ENCODE measurements around the gene RPS6KA5.

RPS6KA5 gene

DNA sequence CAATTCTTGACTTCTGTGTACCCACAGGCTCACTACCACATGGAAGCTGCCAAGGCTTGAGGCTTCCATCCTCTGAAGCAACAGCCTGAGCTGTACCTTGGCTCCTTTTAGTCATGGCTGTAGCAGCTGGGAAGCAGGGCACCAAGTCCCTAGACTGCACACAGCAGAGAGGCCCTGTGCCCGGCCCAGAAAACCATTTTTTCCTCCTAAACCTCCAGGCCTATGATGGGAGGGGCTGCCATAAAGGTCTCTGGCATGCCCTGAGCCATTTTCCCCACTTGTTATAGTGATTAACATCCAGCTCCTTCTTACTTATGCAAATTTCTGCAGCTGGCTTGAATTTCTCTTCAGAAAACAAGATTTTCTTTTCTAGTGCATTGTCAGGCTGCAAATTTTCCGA is 121.8 kb downstream of the RPS6KA5 start:
- no peak for DNase-seq (ENCODE audit: low spot score)

DNA sequence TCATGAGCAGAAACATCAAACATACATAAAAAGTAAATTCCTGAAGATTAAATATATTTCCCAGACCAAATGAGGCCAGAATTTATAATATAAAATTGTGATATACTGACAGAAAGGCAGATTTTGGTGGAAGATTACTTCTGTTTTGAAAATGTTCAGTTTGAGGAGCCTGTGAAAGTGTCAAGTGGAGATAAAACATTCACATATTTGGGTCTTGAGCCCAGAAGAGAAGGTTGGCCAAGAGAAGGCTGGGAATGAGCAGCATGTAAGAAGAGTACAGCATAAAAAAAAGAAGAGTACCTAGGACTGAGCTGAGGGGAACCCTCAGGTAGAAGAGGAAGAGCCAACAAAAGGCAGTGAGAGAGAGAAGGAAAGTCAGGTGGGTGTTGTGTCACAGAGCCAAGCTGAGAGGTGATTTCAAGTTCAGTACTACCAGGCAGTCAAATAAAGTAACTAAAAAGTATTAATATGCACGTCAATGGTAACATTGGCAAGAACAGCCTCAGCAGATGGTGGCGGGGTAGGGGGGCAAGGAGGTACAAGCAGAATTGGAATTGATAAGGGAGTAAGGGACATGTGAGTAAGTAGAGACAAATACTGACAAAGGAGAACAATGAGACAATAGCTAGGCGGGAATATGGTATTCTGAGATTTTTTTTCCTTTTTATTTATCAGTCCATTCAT is 123.5 kb downstream of the RPS6KA5 start:
- no peak for DNase-seq (ENCODE audit: low spot score)

DNA sequence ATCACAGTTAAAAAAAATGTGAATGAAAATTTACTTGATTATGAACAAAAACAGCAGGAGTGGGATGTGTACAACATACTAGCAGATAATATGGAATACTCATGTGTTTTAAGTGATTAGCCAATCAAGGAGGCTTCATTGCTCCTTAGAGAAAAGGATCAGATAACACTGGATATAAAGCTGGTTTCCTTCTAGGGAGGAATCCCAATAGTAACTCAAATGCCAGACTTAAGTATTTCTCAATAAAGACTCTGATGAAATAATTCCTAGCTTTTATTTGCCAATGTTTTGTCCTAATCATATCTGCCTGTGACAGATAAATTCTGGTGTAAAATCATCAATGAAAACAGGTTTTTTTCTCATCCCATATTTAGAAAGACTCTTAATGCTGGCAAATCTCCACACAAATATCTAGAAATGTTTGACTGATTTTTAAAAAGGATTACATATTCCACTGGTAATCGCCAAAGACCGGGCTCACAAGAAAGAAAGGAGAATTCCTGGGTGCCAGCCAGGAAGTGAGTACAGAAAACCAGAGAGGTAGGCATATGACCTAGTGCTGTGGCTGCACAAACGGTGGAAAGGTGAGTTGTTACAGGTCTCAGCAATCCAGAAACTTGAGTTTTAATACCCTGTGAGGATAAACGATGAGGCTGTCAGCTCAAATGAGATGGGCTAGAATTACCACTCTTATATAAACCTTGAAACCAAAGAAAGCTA is 135.7 kb downstream of the RPS6KA5 start:
- no peak for DNase-seq (ENCODE audit: low spot score)

DNA sequence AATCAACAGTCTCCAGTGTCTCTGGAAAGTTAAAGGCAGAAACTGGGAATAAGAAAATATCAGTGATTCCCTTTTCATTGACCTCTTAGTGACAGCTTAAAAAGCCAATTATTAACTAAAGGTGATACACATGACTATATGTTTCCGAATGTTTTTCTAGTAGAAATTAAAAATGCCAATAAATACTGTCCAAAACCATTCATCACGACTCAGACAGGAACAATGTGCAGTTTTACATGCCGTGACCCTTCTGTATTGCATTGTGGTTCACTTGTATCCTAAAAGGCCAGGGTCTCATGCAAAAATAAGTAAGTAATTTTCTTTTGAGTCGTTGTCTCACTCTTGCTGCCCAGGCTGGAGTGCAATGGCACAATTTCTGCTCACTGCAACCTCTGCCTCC is 138.3 kb downstream of the RPS6KA5 start:
- DNase-seq (ENCODE audit: low spot score), result no peak

DNA sequence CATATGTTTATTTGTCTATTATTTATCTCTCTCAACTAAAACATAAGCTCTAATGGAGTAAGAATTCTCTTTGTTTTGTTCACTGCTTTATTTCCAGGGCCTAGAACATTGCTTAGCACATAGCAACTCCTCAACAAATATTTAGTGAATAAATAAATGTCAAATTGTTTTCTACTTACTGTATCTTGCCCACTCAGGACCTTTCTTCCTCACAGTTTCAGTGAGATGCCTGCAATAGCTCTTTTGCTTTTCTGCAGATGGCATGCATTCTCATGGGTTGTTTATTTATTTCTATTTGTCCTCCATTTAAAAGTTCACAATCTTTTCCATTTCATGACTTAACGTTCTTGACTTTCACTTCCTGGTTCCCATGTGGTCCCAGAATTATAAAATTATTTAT is 149.3 kb downstream of the RPS6KA5 start:
- no peak for DNase-seq (ENCODE audit: low spot score)

DNA sequence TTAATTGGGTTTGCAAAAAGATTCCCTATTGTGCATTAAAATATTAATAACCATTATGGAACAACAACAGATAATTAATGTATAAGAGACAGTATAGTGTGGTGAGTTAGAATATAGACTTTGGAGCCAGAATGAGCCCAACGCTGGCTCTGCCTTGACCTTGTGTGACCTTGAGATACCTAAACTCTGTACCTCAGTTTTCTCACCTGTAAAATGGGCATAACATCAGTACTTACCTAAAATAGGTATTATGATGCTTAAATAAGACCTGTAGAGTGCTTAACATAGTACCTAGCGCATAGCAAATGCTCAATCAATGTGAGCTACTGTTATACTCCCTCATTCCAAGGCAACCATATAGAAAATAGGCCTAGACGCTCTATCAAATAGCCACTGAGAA is 153.3 kb downstream of the RPS6KA5 start:
- no peak for DNase-seq (ENCODE audit: low spot score)

DNA sequence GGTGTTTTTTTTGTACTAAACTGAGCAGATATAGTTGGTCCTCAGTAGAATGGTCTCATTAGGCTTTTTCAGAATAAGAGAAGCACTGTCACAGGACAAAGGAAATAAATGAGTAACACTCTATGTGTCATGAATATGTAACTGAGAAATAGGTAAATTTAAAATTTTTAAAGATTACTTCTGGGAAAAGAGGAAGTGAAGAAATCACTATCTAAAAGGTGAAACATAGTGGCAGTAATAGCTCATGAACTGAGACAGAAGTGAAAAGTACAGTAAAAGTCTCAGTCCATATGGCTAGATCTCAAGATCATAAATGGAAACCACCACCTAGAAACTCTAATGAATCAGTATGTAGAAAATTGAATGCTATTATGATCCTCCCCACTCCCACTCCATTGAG is 154.9 kb downstream of the RPS6KA5 start:
- DNase-seq (ENCODE audit: low spot score), result no peak

DNA sequence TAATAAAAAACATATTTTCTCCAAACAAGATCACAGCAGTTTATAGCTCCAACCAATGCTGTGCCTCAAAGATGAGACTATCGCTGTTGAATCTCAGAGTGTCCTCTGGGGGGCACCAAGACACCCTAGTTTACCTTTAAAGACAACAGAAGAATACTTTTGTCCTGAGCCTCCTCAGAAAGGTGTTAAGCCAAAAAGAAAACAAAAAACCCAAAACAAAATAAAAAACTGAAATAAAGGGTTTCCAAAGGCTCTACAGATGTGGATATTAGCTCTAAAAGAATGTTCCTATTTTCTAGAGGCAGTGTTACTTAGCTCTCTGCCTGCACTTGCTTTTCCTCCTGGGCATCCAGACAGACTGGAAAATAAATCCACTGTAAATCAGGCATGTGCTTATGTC is 157.3 kb downstream of the RPS6KA5 start:
- DNase-seq (ENCODE audit: low spot score), result peak; percentile 77

DNA sequence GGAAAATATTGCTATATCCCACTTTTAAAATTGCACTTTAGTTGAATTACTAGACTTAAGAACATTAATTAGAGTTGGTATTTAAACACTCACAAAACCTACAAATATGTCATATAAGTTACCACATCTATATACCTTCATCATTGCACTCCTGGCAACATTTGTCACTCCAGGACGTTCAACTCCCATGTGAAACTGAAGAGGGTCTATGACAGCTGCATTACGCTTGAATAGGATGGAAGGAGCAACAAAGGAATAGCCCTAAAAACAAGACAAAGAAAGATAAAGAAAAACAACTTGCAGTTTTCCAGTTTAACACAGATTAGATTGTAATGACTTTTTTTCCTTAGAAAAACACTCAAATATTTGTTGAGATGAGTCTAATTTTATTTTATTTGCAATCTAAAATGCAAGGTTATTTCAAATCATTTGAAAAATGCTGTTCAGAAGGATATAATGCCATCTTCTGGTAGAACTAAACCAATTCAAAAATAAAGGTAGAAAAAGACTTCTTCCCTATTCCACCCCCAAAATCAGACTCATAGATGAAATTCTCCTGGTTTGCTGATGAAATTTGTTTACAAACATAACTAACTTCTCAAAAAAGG is 159.9 kb downstream of the RPS6KA5 start:
- no peak for DNase-seq (ENCODE audit: low spot score)

DNA sequence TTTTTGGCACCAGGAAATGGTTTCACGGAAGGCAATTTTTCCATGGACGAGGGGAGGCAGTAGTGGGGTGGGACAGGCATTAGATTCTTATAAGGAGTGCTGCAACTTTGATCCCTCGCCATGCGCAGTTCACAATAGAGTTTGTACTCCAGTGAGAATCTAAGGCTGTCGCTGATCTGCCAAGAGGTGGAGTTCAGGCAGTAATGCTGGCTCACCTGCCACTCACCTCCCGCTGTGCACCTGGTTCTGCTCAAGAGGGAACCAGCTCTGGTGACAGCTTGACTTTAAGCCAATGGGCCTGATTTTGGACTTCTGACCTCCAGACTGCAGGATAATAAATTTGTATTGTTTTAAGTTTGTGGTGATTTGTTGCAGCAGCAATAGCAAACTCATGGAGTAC is 163.4 kb downstream of the RPS6KA5 start:
- no peak for DNase-seq (ENCODE audit: low spot score)

DNA sequence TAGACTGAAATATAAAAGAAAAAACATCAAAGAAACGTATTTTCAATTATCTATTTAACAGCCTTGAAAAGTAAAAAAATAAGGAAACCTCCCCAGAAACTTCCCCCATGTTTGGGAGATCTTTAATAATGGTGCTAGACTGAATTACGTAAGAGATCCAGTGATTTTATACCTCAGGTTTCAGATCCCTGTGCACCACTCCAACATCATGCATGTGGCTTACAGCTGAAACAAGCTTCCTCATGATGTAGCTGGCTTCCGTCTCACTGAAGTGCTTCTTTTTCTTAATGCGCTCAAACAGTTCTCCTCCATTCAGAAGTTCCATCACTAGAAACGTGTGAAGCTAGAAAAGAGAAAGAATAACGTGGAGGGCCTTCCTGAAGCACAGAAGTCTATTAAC is 166.2 kb downstream of the RPS6KA5 start:
- no peak for DNase-seq (ENCODE audit: low spot score)

DNA sequence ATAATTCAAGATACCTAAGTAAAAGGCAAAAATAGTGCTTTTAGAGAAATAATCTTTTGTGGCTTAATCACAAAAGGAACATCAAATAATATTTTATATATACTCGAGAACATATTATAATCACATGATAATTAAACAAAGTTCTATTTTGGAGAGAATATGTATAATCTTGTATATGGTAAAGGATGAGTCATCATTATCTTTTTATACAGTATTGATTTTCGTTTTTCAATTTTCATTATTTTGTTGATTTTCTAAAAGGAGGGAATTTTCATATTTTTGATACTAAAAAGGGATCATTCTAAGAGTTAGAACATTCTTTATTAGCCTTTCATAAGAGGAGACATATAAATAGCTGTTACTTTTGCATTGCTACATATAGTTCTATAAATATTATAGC is 166.9 kb downstream of the RPS6KA5 start:
- DNase-seq (ENCODE audit: low spot score), result no peak

DNA sequence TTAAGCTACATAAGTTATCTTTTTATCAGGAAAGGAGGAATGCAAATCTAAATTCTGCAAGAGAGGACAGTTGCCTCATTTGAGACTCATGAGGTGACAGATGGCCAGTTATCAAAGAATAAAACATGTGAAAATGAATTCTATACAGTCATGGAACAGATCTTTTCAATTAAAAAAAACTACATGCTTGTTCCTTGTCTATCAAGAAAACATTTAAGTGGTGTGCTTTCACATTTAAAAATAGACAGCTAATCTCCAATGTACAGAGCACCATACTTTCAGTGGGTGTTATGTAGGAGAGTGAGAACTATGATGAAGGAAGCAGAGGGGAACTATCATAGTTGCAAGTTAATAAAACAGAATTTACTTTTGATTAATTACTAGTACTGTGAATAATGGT is 167.5 kb downstream of the RPS6KA5 start:
- DNase-seq (ENCODE audit: low spot score), result no peak

DNA sequence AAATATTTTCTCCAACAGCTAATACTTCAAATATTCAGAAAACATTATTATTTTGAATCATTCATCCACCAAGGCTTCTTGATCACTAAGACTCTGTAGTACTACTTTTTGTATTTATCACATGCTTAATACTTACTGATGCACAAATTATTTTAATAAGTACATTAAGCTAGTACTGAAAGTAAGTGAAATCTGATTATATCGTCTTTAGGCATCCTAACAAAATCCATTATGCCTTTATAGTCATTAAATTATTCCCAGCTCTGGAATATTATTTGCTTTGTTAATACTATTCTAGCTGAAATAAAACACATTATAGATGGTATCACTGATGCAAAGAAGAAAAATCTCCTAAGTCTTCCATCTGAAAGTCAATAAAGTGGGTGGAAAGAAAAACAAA is 169.1 kb downstream of the RPS6KA5 start:
- no peak for DNase-seq (ENCODE audit: low spot score)

DNA sequence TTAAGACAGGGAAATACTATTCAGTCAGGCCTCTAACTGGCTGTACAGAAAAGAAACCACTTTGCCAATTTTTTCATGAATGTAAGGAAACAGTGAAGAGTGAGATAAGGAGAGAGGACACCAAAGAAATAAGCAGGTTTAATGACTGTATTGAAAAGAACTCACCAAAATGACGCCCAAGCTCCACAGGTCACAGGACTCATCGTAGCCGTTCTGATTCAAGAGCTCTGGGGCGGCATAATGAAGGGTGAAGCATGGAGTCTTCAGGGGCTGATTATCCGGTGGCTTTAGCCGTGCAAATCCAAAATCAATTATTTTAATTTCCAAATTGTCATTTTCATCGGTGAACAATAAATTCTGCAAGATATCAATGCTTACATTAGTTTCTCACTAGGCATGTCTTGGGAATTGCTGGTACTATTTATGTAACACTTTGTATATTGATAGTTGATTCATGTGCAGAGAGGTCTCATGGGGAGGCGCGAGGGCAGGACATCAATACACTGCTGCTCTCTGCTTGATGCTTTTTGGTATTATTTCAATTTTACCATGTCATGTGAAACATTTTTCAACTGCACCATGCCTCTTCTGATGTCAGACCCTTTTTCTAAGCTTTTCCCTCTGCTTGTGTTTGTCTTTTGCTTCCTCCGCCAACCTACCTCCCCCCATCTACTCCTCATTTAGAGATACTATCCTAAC is 170.0 kb downstream of the RPS6KA5 start:
- no peak for DNase-seq (ENCODE audit: low spot score)

DNA sequence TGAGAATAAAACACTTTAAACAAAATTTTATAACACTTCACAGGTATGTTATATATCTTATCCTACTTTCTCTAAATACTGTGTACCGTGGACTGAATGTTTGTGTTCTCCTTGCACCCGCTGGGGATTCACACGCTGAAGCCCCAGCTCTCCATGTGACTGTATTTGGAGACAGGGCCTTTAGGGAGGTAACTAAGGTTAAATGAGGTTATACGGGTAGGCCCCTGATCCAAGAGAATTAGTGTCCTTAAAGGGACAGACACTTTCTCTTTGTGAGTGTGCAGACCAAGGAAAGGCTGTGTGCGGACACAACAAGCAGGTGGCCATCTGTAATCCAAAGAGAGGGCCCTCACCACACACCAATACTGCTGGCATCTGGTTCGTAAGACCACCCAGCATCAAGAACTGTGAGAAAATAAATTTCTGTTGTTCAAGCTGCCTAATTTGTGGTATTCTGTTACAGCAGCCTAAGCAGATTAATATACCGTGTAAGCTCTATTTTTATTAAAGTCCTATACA is 174.1 kb downstream of the RPS6KA5 start:
- no peak for DNase-seq (ENCODE audit: low spot score)

DNA sequence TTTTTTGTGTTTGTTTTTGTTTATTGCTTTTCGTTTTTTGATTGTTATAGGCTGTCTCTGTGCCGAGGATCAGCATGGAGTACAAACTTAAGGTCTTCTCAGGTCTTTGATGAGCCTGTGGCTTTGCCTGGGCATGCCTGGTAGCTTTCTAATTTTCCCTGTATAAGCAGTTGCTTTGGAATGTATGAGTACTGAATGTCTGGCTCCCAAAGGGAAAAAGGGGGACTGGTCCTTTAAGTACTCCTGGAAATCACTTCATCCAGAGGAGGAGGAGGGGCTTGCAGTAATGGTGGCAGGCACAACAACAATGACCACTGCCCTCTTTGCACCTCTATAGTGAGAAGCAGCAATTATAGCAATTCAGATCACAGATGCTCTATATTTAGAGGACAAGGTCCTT is 176.7 kb downstream of the RPS6KA5 start:
- DNase-seq (ENCODE audit: low spot score), result no peak

DNA sequence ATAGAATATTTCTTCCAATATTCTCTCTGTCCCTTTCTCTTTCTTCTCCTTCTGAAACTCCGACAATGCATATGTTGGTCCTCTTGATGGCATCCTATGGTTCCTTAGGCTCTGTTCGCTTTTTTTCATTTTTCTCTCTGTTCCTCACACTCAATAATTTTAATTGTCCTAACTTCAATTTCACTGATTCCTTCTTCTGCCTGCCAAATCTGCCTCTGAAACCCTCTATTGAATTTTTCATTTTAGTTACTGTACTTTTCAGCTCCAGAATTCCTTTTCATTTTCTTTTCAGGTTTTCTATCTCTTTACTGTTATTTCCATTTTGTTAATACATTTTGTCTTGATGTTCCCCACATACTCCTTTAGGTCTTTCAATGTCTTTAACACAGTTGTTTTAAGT is 177.2 kb downstream of the RPS6KA5 start:
- no peak for DNase-seq (ENCODE audit: low spot score)

DNA sequence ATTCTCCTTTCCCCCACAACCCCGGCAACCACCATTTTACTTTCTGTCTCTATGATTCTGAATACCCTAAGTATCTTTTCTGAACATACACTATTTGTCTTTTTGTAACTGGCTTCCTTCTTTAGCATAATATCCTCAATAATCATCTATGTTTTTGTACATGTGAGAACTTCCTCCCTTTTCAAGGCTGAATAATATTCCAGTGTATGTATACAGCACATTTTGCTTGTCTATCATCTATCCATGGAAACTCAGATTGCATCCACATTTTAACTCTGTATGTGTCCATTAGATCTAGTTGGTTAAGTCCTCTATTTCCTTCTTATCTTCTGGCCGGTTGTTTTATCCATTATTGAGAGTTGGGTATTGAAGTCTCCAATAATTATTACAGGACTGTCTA is 180.2 kb downstream of the RPS6KA5 start:
- DNase-seq (ENCODE audit: low spot score), result no peak

DNA sequence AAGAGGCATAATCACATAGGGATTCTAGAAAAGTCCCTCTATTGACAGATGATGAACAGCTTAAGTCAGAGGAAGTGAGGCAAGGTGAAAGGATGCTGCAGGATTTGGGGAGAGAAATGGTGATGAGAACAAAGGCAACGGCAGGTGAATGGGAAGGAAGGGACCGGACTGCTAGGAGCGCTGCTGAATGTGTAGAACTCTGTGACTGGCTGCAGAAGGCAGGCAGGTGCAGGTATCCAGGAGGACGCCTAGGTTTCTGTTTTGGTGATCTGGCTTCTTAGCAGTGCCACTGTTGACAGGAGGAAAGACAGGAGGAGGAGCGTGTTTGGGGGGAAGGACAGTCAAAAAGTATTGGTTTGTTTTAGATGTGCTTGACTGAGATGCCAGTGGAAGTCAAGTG is 185.8 kb downstream of the RPS6KA5 start:
- no peak for DNase-seq (ENCODE audit: low spot score)

DNA sequence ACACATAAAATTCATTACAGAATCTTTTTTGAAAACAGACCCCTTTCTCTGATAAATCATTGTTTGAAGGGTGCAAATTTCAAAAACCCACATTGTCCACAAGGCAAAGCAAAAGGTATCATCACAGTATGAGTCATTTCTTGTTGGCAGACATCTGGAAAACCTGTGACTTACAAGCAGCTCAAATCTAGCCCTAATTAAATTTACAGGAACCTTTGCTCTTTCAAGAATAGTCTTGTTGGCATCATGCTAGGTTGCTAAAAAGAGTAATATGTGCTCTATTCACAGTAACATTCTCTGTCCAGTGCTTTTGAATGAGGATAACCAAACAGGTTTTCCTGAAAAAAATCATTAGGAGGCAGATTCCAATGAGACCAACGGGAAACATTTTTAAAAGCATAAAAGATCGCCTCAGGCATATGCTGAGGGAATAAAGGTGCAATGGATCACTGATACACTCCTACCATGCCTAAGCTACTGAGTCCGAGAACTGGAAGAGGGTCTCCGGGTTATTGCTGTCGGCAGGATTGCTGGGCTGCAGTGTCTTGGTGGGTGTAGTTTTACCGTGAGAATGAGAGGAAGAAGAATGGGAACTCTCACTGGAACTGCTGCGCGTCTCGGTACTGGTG is 188.7 kb downstream of the RPS6KA5 start:
- DNase-seq (ENCODE audit: low spot score), result peak; percentile 18

DNA sequence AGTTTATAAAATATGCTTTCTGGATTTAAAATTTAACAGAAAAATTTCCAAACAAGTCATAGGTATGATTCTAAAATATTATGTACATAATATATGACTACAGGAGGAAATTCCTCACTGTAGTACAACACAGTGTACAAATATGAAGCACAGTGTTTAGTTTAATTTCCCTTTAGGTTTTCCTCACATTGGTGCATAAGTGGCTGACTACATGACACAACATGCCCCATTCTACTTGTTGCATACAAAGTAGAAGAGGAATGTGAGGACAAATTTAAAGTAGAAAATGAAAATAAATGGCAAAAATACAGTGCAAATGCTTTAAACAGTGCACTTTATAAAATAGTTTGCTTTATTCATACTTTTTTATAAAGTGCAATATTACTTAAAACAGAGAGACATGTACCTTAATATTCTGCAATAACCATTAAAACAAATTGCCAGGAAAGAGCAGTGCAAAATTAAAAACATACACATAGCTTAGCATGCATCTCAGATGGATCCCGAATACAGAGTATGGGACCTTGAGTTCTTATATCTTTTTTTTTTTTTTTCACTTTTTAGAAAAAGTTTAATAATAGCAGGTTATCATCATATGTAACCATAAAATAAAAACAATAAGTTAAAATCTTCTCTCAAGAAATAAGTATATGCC is 189.4 kb downstream of the RPS6KA5 start:
- no peak for DNase-seq (ENCODE audit: low spot score)

All from AG08395 (cell line).